IMR-90 (cell line): ENCODE results near the gene CCDC60. TPM values are rescaled to one million over a fixed set of nuclear protein-coding genes. Genes with fewer than 3 reads are reported as not detected.

Experiments used
- ATAC-seq: fragments of 200-7000 bp; cut with Tn5 transposase; 2 replicates; pipeline ENCODE4 v1.9.1; 2020; ENCODE audit warnings: low read depth, mild to moderate bottlenecking, moderate library complexity
- BruUV-seq: library from RNA; stranded (reverse); fragments of 400-500 nt; replicated peaks from 2 replicates; lab custom pipeline; 2021; lab: Mats Ljungman, UMichigan
- CTCF ChIA-PET: fragments of 300-600 bp; formaldehyde crosslinking; extraction: SDS; loops from one replicate; lab custom pipeline; 2021; ENCODE audit warnings: antibody characterized with exemption; lab: Yijun Ruan, JAX
- POLR2A ChIA-PET: fragments of 300-600 bp; sonication (Branson Sonifier 250); formaldehyde crosslinking; loops from one replicate; lab custom pipeline; 2022; ENCODE audit warnings: antibody characterized with exemption; ENCODE audit not compliant: unreplicated experiment; lab: Charles Lee
- DNase-seq: peaks from one replicate; pipeline ENCODE4 v3.0.0; 2013
- H2AFZ ChIP-seq: replicated peaks from 2 replicates; pipeline ENCODE3; 2013; ENCODE audit warnings: low read length, mild to moderate bottlenecking; ENCODE audit not compliant: poor library complexity
- H2AK5ac ChIP-seq: 2 replicates; pipeline ENCODE4 v1.6.1; 2013; ENCODE audit warnings: low read depth, low read length, inconsistent platforms
- H2AK9ac ChIP-seq: replicated peaks from 2 replicates; pipeline ENCODE3; 2013; ENCODE audit warnings: mild to moderate bottlenecking, low read depth, low read length, moderate library complexity; ENCODE audit not compliant: poor library complexity
- H2BK120ac ChIP-seq: 2 replicates; pipeline ENCODE4 v1.6.1; 2013; ENCODE audit warnings: low read depth, low read length, inconsistent platforms
- H2BK15ac ChIP-seq: 3 replicates; pipeline ENCODE4 v1.6.1; 2013; ENCODE audit warnings: low read depth, low read length, inconsistent platforms
- H2BK20ac ChIP-seq: 2 replicates; pipeline ENCODE4 v1.6.1; 2013; ENCODE audit warnings: low read depth, mild to moderate bottlenecking, inconsistent platforms, low read length, moderate library complexity
- H2BK5ac ChIP-seq: 2 replicates; pipeline ENCODE4 v1.6.1; 2013; ENCODE audit warnings: mild to moderate bottlenecking, low read depth, low read length, inconsistent platforms; ENCODE audit not compliant: poor library complexity, severe bottlenecking
- H3K14ac ChIP-seq: replicated peaks from 2 replicates; pipeline ENCODE4 v1.6.1; 2013; ENCODE audit warnings: low read depth, low read length, inconsistent platforms
- H3K18ac ChIP-seq: 2 replicates; pipeline ENCODE4 v1.6.1; 2013; ENCODE audit warnings: low read depth, low read length, control low read depth
- H3K23ac ChIP-seq: 2 replicates; pipeline ENCODE4 v1.6.1; 2013; ENCODE audit warnings: low read depth, low read length, inconsistent platforms
- H3K27ac ChIP-seq: 2 replicates; pipeline ENCODE4 v1.5.1; 2013; ENCODE audit warnings: mild to moderate bottlenecking, control low read depth, low read length; ENCODE audit not compliant: insufficient read depth
- H3K27me3 ChIP-seq: 2 replicates; pipeline ENCODE4 v1.6.1; 2013; ENCODE audit warnings: low read length; ENCODE audit not compliant: control insufficient read depth, insufficient read depth
- H3K36me3 ChIP-seq: 2 replicates; pipeline ENCODE4 v1.6.1; 2013; ENCODE audit warnings: low read length, mixed read lengths; ENCODE audit not compliant: control insufficient read depth, insufficient read depth
- H3K4ac ChIP-seq: 2 replicates; pipeline ENCODE4 v1.6.1; 2013; ENCODE audit warnings: low read depth, low read length, inconsistent platforms
- H3K4me1 ChIP-seq: 2 replicates; pipeline ENCODE4 v1.6.1; 2013; ENCODE audit warnings: low read length, mixed read lengths; ENCODE audit not compliant: control insufficient read depth, insufficient read depth
- H3K4me2 ChIP-seq: 2 replicates; pipeline ENCODE4 v1.6.1; 2013; ENCODE audit warnings: low read depth, mild to moderate bottlenecking, control low read depth, low read length, moderate library complexity
- H3K4me3 ChIP-seq: 2 replicates; pipeline ENCODE4 v1.5.1; 2013; ENCODE audit warnings: low read depth, mild to moderate bottlenecking, control low read depth, low read length, moderate library complexity; ENCODE audit not compliant: insufficient read depth
- H3K56ac ChIP-seq: 2 replicates; pipeline ENCODE4 v1.6.1; 2013; ENCODE audit warnings: low read length, inconsistent platforms; ENCODE audit not compliant: insufficient read depth; ENCODE audit errors: extremely low read depth
- H3K79me1 ChIP-seq, 2 experiments: 2 replicates each; pipeline ENCODE4 v1.6.1; 2013; ENCODE audit warnings: low read length in 2 of 2, inconsistent platforms in 1 of 2, low read depth in 1 of 2
- H3K9ac ChIP-seq: 2 replicates; pipeline ENCODE4 v1.6.1; 2013; ENCODE audit warnings: low read depth, low read length, control low read depth
- H3K9me1 ChIP-seq: 2 replicates; pipeline ENCODE4 v1.6.1; 2013; ENCODE audit warnings: low read length, inconsistent platforms; ENCODE audit not compliant: insufficient read depth
- H3K9me3 ChIP-seq: 2 replicates; pipeline ENCODE4 v1.6.1; 2013; ENCODE audit warnings: low read length; ENCODE audit not compliant: control insufficient read depth, insufficient read depth
- H4K20me1 ChIP-seq: 2 replicates; pipeline ENCODE4 v1.6.1; 2013; ENCODE audit warnings: low read length, inconsistent platforms; ENCODE audit not compliant: insufficient read depth
- H4K5ac ChIP-seq: 2 replicates; pipeline ENCODE4 v1.6.1; 2013; ENCODE audit warnings: mild to moderate bottlenecking, low read depth, low read length, control low read depth
- H4K8ac ChIP-seq, 2 experiments: 2 replicates each; pipeline ENCODE4 v1.6.1; 2013; ENCODE audit warnings: low read depth in 2 of 2, low read length in 2 of 2, control low read depth in 1 of 2, inconsistent platforms in 1 of 2
- H4K91ac ChIP-seq: 2 replicates; pipeline ENCODE4 v1.6.1; 2013; ENCODE audit warnings: low read depth, low read length, inconsistent platforms; ENCODE audit not compliant: insufficient read depth
- BHLHE40 ChIP-seq: fragments of 150-350 bp; IDR thresholded peaks from 2 replicates; pipeline ENCODE4 v1.6.1; 2016; ENCODE audit warnings: mild to moderate bottlenecking, low read depth, low read length
- MAFK ChIP-seq: IDR thresholded peaks from 2 replicates; pipeline ENCODE4 v1.6.1; 2012; ENCODE audit warnings: low read depth, low read length, improper control_type of control experiment
- MAZ ChIP-seq: IDR thresholded peaks from 2 replicates; pipeline ENCODE4 v1.6.1; 2012; ENCODE audit warnings: low read depth, mild to moderate bottlenecking, low read length, improper control_type of control experiment, moderate library complexity, borderline replicate concordance
- POLR2A ChIP-seq: IDR thresholded peaks from 2 replicates; pipeline ENCODE4 v1.6.1; 2012; ENCODE audit warnings: mild to moderate bottlenecking, low read depth, low read length
- SMC3 ChIP-seq: fragments of 150-350 bp; IDR thresholded peaks from 2 replicates; pipeline ENCODE4 v1.6.1; 2016; ENCODE audit warnings: low read depth, mild to moderate bottlenecking, antibody characterized with exemption, low read length, moderate library complexity
- WGBS, 2 experiments: methylation state at CpG; one replicate each; pipeline versions ENCODE4 v1.1.5 to v1.1.7; 2013; ENCODE audit warnings: missing lambda C conversion rate in 2 of 2; ENCODE audit not compliant: insufficient read length in 1 of 2; ENCODE audit errors: extremely low coverage in 2 of 2; 5-methylcytosine and 5-hydroxymethylcytosine counted together
- dilution Hi-C: fragments of 300-500 bp; cut with HindIII; formaldehyde crosslinking; loops from one replicate; pipeline ENCODE4 v1.14.3; 2018; ENCODE audit warnings: low sequenced_read_pairs; ENCODE audit not compliant: unreplicated experiment
- in situ Hi-C: fragments of 300-500 bp; cut with MboI; formaldehyde crosslinking; loops from 3 replicates; pipeline ENCODE4 v1.14.3; 2019; ENCODE audit warnings: low sequenced_read_pairs, inconsistent platforms, mixed read lengths
- intact Hi-C: fragments of 100-400 bp; cut with micrococcal nuclease; formaldehyde crosslinking; loops from 2 replicates; pipeline ENCODE4 v1.10.0; 2022
- polyA plus RNA-seq, 3 experiments: library from polyadenylated mRNA; depleted of rRNA; stranded (reverse); fragments of >200 nt; gene quantifications; 2 replicates each; pipeline ENCODE4 v1.2.3, GENCODE V29; 2012; ENCODE audit warnings: low replicate concordance in 1 of 3
- total RNA-seq: library from RNA; depleted of rRNA; stranded (reverse); fragments of >200 nt; gene quantifications from 2 replicates; pipeline ENCODE4 v1.2.3, GENCODE V29; 2012
- TF ChIP-seq, protein P1 (sequence below): fragments of 150-350 bp; IDR thresholded peaks from 2 replicates; pipeline ENCODE4 v1.6.1; 2016; ENCODE audit warnings: low read depth, mild to moderate bottlenecking, low read length, moderate library complexity, borderline replicate concordance
- TF ChIP-seq, protein P2 (sequence below): fragments of 150-350 bp; IDR thresholded peaks from 2 replicates; pipeline ENCODE4 v1.6.1; 2017; ENCODE audit warnings: mild to moderate bottlenecking, antibody characterized with exemption, low read length, low read depth

CCDC60 gene
- total and polyA plus RNA-seq, 2 of the 4 experiments (the other 2 are of a cell fraction), result not detected

DNA sequence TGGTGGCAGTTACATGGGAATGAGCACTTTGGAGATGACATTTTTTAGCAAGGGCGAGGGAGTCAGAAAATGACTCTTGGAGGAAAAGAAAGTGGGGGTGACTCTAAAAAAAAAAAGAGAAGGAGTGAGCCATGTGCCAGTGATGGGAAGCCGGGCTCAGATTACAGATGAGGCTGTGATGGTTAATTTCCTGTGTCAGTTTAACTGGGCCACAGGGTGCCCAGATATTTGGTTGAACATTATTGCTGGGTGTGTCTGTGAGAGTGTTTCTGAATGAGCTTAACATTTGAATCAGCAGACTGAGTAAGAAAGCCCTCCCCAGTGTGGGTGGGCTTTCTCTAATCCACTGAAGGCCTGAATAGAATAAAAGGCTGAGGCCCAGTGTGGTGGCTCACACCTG, 26.8 kb upstream of the CCDC60 start:
- Histone ChIP-seq H2AK5ac (no peak overlapping the region), H3K14ac (no peak overlapping the region), H4K91ac (no peak overlapping the region), H3K9ac (no peak overlapping the region), H2BK15ac (no peak overlapping the region), H3K4ac (no peak overlapping the region), H3K27ac (no peak overlapping the region), H4K8ac (no peak overlapping the region), H3K4me3 (no peak overlapping the region), H4K5ac (no peak overlapping the region), H3K36me3 (no peaks in the 10 kb centered on the region), H2AK9ac (no peak overlapping the region), H3K18ac (no peak overlapping the region), H3K9me3 (peaks cover 17% of the 10 kb centered on the region), H3K4me2 (no peak overlapping the region), H3K27me3 (no peaks in the 10 kb centered on the region), H2BK120ac (no peak overlapping the region), H3K4me1 (no peaks in the 10 kb centered on the region), H2BK5ac (no peak overlapping the region), H3K56ac (no peak overlapping the region), H2AFZ (no peak overlapping the region), H4K20me1 (no peaks in the 10 kb centered on the region), H2BK20ac (no peak overlapping the region), H3K23ac (no peak overlapping the region), H3K79me1 (no peaks in the 10 kb centered on the region), H3K9me1 (no peaks in the 10 kb centered on the region)
- dilution Hi-C loops (no loop called here), intact Hi-C loops (no loop called here), in situ Hi-C loops (no loop called here)
- CTCF ChIA-PET, result no interaction called here
- DNase-seq (no peak), ATAC-seq (no peak)
- POLR2A ChIA-PET, result no interaction called here
- no TSS peak for BruUV-seq
- TF ChIP-seq, protein P1, sequence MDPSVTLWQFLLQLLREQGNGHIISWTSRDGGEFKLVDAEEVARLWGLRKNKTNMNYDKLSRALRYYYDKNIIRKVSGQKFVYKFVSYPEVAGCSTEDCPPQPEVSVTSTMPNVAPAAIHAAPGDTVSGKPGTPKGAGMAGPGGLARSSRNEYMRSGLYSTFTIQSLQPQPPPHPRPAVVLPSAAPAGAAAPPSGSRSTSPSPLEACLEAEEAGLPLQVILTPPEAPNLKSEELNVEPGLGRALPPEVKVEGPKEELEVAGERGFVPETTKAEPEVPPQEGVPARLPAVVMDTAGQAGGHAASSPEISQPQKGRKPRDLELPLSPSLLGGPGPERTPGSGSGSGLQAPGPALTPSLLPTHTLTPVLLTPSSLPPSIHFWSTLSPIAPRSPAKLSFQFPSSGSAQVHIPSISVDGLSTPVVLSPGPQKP, result no peak
- no peak for TF ChIP-seq MAFK
- no peak for TF ChIP-seq MAZ
- TF ChIP-seq POLR2A, result no peak
- no peak for TF ChIP-seq BHLHE40
- TF ChIP-seq, protein P2, sequence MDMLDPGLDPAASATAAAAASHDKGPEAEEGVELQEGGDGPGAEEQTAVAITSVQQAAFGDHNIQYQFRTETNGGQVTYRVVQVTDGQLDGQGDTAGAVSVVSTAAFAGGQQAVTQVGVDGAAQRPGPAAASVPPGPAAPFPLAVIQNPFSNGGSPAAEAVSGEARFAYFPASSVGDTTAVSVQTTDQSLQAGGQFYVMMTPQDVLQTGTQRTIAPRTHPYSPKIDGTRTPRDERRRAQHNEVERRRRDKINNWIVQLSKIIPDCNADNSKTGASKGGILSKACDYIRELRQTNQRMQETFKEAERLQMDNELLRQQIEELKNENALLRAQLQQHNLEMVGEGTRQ, result no peak
- TF ChIP-seq SMC3, result no peak
- WGBS, 2 experiments, result 50% methylated on average over 1 of the region's 2 CpGs; no CpG with 5 or more reads in 1 of the 2 experiments
